IPS-18c (cell line): ENCODE data around the gene PPIF.

ENCODE experiments used
- H3K4me3 ChIP-seq: 2 replicates; pipeline ENCODE4 v1.7.0; 2013; ENCODE audit warnings: low read depth, mild to moderate bottlenecking, low read length, moderate library complexity; ENCODE audit not compliant: insufficient read depth
- H3K9me3 ChIP-seq: one replicate; pipeline ENCODE4 v1.6.1; 2013; ENCODE audit warnings: mild to moderate bottlenecking, low read length, moderate library complexity; ENCODE audit not compliant: control insufficient read depth, insufficient read depth

PPIF gene

GRCh38 chr10:79352035-79352877, 5.0 kb downstream of the PPIF start:
- no peak overlapping the region for H3K4me3 ChIP-seq
- H3K9me3 ChIP-seq, result no peaks in the 10 kb centered on the region

GRCh38 chr10:79353000-79353406, 5.7 kb downstream of the PPIF start:
- H3K4me3 ChIP-seq, result no peak overlapping the region

GRCh38 chr10:79353726-79354125, 6.5 kb downstream of the PPIF start:
- H3K9me3 ChIP-seq, result no peaks in the 10 kb centered on the region
- H3K4me3 ChIP-seq, result no peak overlapping the region

More at GRCh38 chr10:79353000-79353406, 5.7 kb downstream of the PPIF start:
- H3K9me3 ChIP-seq, result no peaks in the 10 kb centered on the region

- no peaks in the 10 kb centered on the region for H3K9me3 ChIP-seq
- no peak overlapping the region for H3K4me3 ChIP-seq
Observed at GRCh38 chr10:79354141-79354540, 6.9 kb downstream of the PPIF start.

GRCh38 chr10:79354615-79355014, 7.3 kb downstream of the PPIF start:
- H3K9me3 ChIP-seq, result no peaks in the 10 kb centered on the region
- no peak overlapping the region for H3K4me3 ChIP-seq

- H3K4me3 ChIP-seq, result no peak overlapping the region
- no peaks in the 10 kb centered on the region for H3K9me3 ChIP-seq
Observed at GRCh38 chr10:79355420-79356017, 8.2 kb downstream of the PPIF start.

GRCh38 chr10:79356104-79356503, 8.8 kb downstream of the PPIF start:
- Histone ChIP-seq H3K9me3 (no peaks in the 10 kb centered on the region), H3K4me3 (no peak overlapping the region)

GRCh38 chr10:79357180-79357579, 9.9 kb downstream of the PPIF start:
- no peaks in the 10 kb centered on the region for H3K9me3 ChIP-seq
- no peak overlapping the region for H3K4me3 ChIP-seq

- H3K4me3 ChIP-seq, result no peak overlapping the region
- no peaks in the 10 kb centered on the region for H3K9me3 ChIP-seq
Observed at GRCh38 chr10:79358811-79359210, 11.5 kb downstream of the PPIF start.

GRCh38 chr10:79359816-79360498, 12.7 kb downstream of the PPIF start:
- Histone ChIP-seq H3K9me3 (no peaks in the 10 kb centered on the region), H3K4me3 (no peak overlapping the region)

GRCh38 chr10:79360499-79361342, 13.5 kb downstream of the PPIF start:
- no peaks in the 10 kb centered on the region for H3K9me3 ChIP-seq
- no peak overlapping the region for H3K4me3 ChIP-seq

- H3K9me3 ChIP-seq, result no peaks in the 10 kb centered on the region
- no peak overlapping the region for H3K4me3 ChIP-seq
Observed at GRCh38 chr10:79361726-79362397, 14.6 kb downstream of the PPIF start.

GRCh38 chr10:79367426-79368189, 20.3 kb downstream of the PPIF start:
- Histone ChIP-seq H3K4me3 (no peak overlapping the region), H3K9me3 (no peaks in the 10 kb centered on the region)

- Histone ChIP-seq H3K9me3 (no peaks in the 10 kb centered on the region), H3K4me3 (no peak overlapping the region)
Observed at GRCh38 chr10:79372871-79373270, 25.6 kb downstream of the PPIF start.

GRCh38 chr10:79374312-79375191, 27.3 kb downstream of the PPIF start:
- H3K9me3 ChIP-seq, result no peaks in the 10 kb centered on the region
- no peak overlapping the region for H3K4me3 ChIP-seq
